CD14-positive monocyte (primary cell): Measurements from ENCODE around the gene CCDC70. TPM values are rescaled to one million over a fixed set of nuclear protein-coding genes. Genes with fewer than 3 reads are reported as not detected.

Source experiments
- DNase-seq, 3 donors: peaks; one replicate each; pipeline ENCODE4 v3.0.0-alpha.2; 2011 to 2022
- H2AFZ ChIP-seq: 2 replicates; pipeline ENCODE4 v1.6.0; 2012; ENCODE audit warnings: mild to moderate bottlenecking, low read depth, low read length, inconsistent platforms; ENCODE audit not compliant: insufficient read depth, poor library complexity, severe bottlenecking
- H3K27ac ChIP-seq, 2 donors: 1 replicate in 1 of 2; 2 replicates in 1 of 2; pipeline ENCODE4 v1.5.1; 2012 to 2013; ENCODE audit warnings: low read length in 2 of 2, control low read depth in 1 of 2, inconsistent platforms in 1 of 2, low read depth in 1 of 2, mild to moderate bottlenecking in 1 of 2
- H3K27me3 ChIP-seq, 2 donors: one replicate each; pipeline versions ENCODE4 v1.6.0 to v1.6.1; 2011 to 2013; ENCODE audit warnings: low read length in 2 of 2; ENCODE audit not compliant: control insufficient read depth in 2 of 2, insufficient read depth in 2 of 2
- H3K36me3 ChIP-seq, 2 donors: replicated peaks in 1 of 2; 1 replicate in 1 of 2; 2 replicates in 1 of 2; pipeline versions ENCODE4 v1.5.1 to v1.6.1; 2012 to 2013; ENCODE audit warnings: low read length in 2 of 2, control low read depth in 1 of 2, inconsistent platforms in 1 of 2, mild to moderate bottlenecking in 1 of 2; ENCODE audit not compliant: insufficient read depth in 2 of 2, control insufficient read depth in 1 of 2
- H3K4me1 ChIP-seq, 2 donors: 1 replicate in 1 of 2; 2 replicates in 1 of 2; pipeline versions ENCODE4 v1.5.1 to v1.6.1; 2012 to 2013; ENCODE audit warnings: low read length in 2 of 2, control low read depth in 1 of 2, inconsistent platforms in 1 of 2, mild to moderate bottlenecking in 1 of 2, moderate library complexity in 1 of 2; ENCODE audit not compliant: insufficient read depth in 2 of 2, control insufficient read depth in 1 of 2
- H3K4me2 ChIP-seq: replicated peaks from 2 replicates; pipeline ENCODE3; 2012; ENCODE audit warnings: low read length, moderate library complexity, mild to moderate bottlenecking; ENCODE audit not compliant: poor library complexity, severe bottlenecking; ENCODE audit errors: extremely low read depth
- H3K4me3 ChIP-seq, 3 experiments: fragments of 200-600 bp in 1 of 3; sonication (generic) in 1 of 3; replicated peaks in 1 of 3; 1 replicate in 2 of 3; 2 replicates in 1 of 3; pipeline ENCODE4 v1.5.1; 2011 to 2013; ENCODE audit warnings: low read length in 3 of 3, mild to moderate bottlenecking in 3 of 3, control low read depth in 2 of 3, low read depth in 2 of 3, inconsistent platforms in 1 of 3, moderate library complexity in 1 of 3
- H3K79me2 ChIP-seq: 2 replicates; pipeline ENCODE4 v1.6.0; 2012; ENCODE audit warnings: mild to moderate bottlenecking, control low read depth, inconsistent platforms, low read length, moderate library complexity; ENCODE audit not compliant: insufficient read depth
- H3K9ac ChIP-seq: 2 replicates; pipeline ENCODE4 v1.6.0; 2017; ENCODE audit warnings: low read length, mild to moderate bottlenecking; ENCODE audit not compliant: insufficient read depth, poor library complexity, severe bottlenecking
- H3K9me3 ChIP-seq, 2 donors: replicated peaks in 1 of 2; 1 replicate in 1 of 2; 2 replicates in 1 of 2; pipeline versions ENCODE4 v1.5.1 to v1.6.1; 2012 to 2013; ENCODE audit warnings: low read length in 2 of 2, control low read depth in 1 of 2; ENCODE audit not compliant: control insufficient read depth in 1 of 2, insufficient read depth in 1 of 2
- H4K20me1 ChIP-seq: 2 replicates; pipeline ENCODE4 v1.6.0; 2012; ENCODE audit warnings: mild to moderate bottlenecking, low read length, control low read depth, moderate library complexity; ENCODE audit not compliant: insufficient read depth
- H3K27ac Mint-ChIP-seq, 7 donors: one replicate each; pipeline ENCODE4 v1.8.0; 2020; ENCODE audit warnings: mild to moderate bottlenecking in 7 of 7, mixed read lengths in 7 of 7, moderate library complexity in 6 of 7, inconsistent platforms in 2 of 7
- H3K27me3 Mint-ChIP-seq, 3 donors: one replicate each; pipeline ENCODE4 v1.8.0; 2021 to 2022; ENCODE audit warnings: low read depth in 3 of 3, mild to moderate bottlenecking in 3 of 3, mixed read lengths in 3 of 3, moderate library complexity in 3 of 3, inconsistent platforms in 1 of 3
- H3K36me3 Mint-ChIP-seq, 2 donors: one replicate each; pipeline ENCODE4 v1.8.0; 2020; ENCODE audit warnings: mixed read lengths in 2 of 2, inconsistent platforms in 1 of 2, mild to moderate bottlenecking in 1 of 2
- H3K4me1 Mint-ChIP-seq: one replicate; pipeline ENCODE4 v1.8.0; 2020; ENCODE audit warnings: mild to moderate bottlenecking, mixed read lengths
- H3K4me3 Mint-ChIP-seq, 2 donors: one replicate each; pipeline ENCODE4 v1.8.0; 2020; ENCODE audit warnings: mild to moderate bottlenecking in 2 of 2, mixed read lengths in 2 of 2, moderate library complexity in 1 of 2
- H3K9me3 Mint-ChIP-seq, 7 donors: one replicate each; pipeline ENCODE4 v1.8.0; 2020 to 2022; ENCODE audit warnings: mixed read lengths in 7 of 7, mild to moderate bottlenecking in 6 of 7, moderate library complexity in 6 of 7, inconsistent platforms in 2 of 7
- WGBS: methylation state at CpG from one replicate; pipeline ENCODE4 v1.1.5; 2013; ENCODE audit warnings: missing lambda C conversion rate; ENCODE audit not compliant: insufficient coverage; 5-methylcytosine and 5-hydroxymethylcytosine counted together
- intact Hi-C, 2 donors: fragments of 100-400 bp; cut with micrococcal nuclease; formaldehyde crosslinking; loops; one replicate each; pipeline versions ENCODE4 v1.15.0 to v1.15.1; 2023
- polyA plus RNA-seq, 3 donors: library from polyadenylated mRNA; depleted of rRNA in 1 of 3; unstranded in 2 of 3; stranded (reverse) in 1 of 3; fragments of 300-500 nt in 2 of 3; fragments of >200 nt in 1 of 3; fragmentation: Illumina TruSeq in 2 of 3; gene quantifications; 1 replicate in 2 of 3; 2 replicates in 1 of 3; pipeline ENCODE4 v1.2.3, GENCODE V29; 2012 to 2021
- TF ChIP-seq, protein P1 (sequence below): fragments of 200-600 bp; IDR thresholded peaks from one replicate; pipeline ENCODE4 v1.8.0; 2022; ENCODE audit warnings: antibody characterized with exemption, mild to moderate bottlenecking

CCDC70 gene
- polyA plus RNA-seq, 3 donors = not detected

DNA sequence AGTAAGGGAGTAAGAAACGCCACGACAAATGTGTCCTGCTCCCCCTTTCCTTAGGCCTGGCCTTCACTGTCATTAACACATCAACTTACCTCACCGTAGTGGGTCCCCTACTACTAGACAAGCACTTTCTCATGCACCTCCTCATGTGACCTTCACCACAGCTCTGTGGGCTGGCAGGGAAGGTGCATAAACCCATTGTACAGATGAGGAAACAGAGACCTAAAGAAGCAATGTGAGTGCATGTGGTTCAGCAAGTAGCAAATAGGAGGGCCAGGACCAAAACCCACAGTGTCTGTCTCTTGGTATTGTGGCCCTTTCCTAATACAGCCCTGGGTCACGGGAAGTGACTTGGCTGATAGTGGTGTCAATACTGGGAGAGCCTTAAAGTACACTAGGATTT is 5.3 kb downstream of the CCDC70 start:
- H4K20me1 ChIP-seq = no peaks in the 10 kb centered on the region
- intact Hi-C loops = no loop called here
- TF ChIP-seq, protein P1, sequence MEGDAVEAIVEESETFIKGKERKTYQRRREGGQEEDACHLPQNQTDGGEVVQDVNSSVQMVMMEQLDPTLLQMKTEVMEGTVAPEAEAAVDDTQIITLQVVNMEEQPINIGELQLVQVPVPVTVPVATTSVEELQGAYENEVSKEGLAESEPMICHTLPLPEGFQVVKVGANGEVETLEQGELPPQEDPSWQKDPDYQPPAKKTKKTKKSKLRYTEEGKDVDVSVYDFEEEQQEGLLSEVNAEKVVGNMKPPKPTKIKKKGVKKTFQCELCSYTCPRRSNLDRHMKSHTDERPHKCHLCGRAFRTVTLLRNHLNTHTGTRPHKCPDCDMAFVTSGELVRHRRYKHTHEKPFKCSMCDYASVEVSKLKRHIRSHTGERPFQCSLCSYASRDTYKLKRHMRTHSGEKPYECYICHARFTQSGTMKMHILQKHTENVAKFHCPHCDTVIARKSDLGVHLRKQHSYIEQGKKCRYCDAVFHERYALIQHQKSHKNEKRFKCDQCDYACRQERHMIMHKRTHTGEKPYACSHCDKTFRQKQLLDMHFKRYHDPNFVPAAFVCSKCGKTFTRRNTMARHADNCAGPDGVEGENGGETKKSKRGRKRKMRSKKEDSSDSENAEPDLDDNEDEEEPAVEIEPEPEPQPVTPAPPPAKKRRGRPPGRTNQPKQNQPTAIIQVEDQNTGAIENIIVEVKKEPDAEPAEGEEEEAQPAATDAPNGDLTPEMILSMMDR = no peak
- H3K36me3 ChIP-seq = no peaks in the 10 kb centered on the region
- no peaks in the 10 kb centered on the region for H3K4me1 ChIP-seq
- no peak for DNase-seq
- no peak overlapping the region for H3K27ac ChIP-seq
- Mint-ChIP-seq H3K36me3 (no peaks in the 10 kb centered on the region), H3K27ac (no peak overlapping the region), H3K4me1 (no peaks in the 10 kb centered on the region), H3K9me3 (peaks cover 0 to 3% (median 0%) of the 10 kb centered on the region in 7 donors), H3K27me3 (peaks cover 2 to 6% (median 6%) of the 10 kb centered on the region in 3 donors), H3K4me3 (no peak overlapping the region)
- no peak overlapping the region for H3K9ac ChIP-seq
- no peak overlapping the region for H2AFZ ChIP-seq
- 100% methylated on average over 1 of the region's 4 CpGs for WGBS
- H3K27me3 ChIP-seq = no peaks in the 10 kb centered on the region
- H3K4me2 ChIP-seq = no peak overlapping the region
- H3K79me2 ChIP-seq = no peaks in the 10 kb centered on the region
- H3K4me3 ChIP-seq = no peak overlapping the region
- H3K9me3 ChIP-seq = no peaks in the 10 kb centered on the region

DNA sequence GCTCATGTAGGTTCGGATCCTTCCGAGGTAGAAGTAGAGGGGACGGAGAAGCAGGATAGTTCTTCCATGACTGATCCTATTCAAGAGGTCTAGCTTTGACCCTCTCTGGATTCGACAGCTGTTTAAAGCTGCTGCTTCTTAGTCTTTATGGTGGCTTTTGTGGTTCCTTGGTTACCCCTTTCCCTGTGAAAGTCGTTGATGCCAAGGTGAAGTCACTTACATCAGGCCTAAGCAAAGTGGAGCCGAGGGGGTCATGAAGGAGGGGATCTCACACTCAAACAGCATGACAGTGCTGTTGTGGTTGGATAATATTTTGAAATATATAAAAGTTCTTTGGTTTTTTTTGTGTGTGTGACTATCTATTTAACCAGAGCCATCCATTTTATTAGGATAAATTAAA is 8.1 kb downstream of the CCDC70 start:
- no peak overlapping the region for H3K4me3 Mint-ChIP-seq
- H3K4me1 ChIP-seq = no peaks in the 10 kb centered on the region
- no peaks in the 10 kb centered on the region for H3K79me2 ChIP-seq
- no peak overlapping the region for H3K4me3 ChIP-seq
- H3K36me3 ChIP-seq = no peaks in the 10 kb centered on the region
- no peaks in the 10 kb centered on the region for H3K36me3 Mint-ChIP-seq
- no peaks in the 10 kb centered on the region for H3K4me1 Mint-ChIP-seq
- intact Hi-C loops = no loop called here
- peaks cover 0 to 3% (median 0%) of the 10 kb centered on the region in 7 donors for H3K9me3 Mint-ChIP-seq
- no peak overlapping the region for H3K27ac ChIP-seq
- H3K9me3 ChIP-seq = no peaks in the 10 kb centered on the region
- no peaks in the 10 kb centered on the region for H4K20me1 ChIP-seq
- H3K27ac Mint-ChIP-seq = no peak overlapping the region
- no peak overlapping the region for H3K4me2 ChIP-seq
- H2AFZ ChIP-seq = no peak overlapping the region
- H3K27me3 ChIP-seq = no peaks in the 10 kb centered on the region
- no CpG with 5 or more reads among the region's 6 CpGs for WGBS
- no peak overlapping the region for H3K9ac ChIP-seq
- peaks cover 1 to 2% (median 1%) of the 10 kb centered on the region in 3 donors for H3K27me3 Mint-ChIP-seq
- no peak for DNase-seq
- TF ChIP-seq, protein P1 = no peak
